ENCODE measurements around the gene SPC24.

DNA sequence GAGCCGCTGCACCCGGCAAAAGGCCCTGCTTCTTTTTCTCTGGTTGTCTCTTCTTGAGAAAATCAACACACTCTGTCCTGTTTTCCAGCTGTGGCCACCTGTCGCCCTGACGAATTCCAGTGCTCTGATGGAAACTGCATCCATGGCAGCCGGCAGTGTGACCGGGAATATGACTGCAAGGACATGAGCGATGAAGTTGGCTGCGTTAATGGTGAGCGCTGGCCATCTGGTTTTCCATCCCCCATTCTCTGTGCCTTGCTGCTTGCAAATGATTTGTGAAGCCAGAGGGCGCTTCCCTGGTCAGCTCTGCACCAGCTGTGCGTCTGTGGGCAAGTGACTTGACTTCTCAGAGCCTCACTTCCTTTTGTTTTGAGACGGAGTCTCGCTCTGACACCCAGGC, 49.1 kb downstream of the SPC24 start:
- TF ChIP-seq POLR2A (IDR thresholded peaks at IDR 0.05), result no peak
- TF ChIP-seq, protein P1, sequence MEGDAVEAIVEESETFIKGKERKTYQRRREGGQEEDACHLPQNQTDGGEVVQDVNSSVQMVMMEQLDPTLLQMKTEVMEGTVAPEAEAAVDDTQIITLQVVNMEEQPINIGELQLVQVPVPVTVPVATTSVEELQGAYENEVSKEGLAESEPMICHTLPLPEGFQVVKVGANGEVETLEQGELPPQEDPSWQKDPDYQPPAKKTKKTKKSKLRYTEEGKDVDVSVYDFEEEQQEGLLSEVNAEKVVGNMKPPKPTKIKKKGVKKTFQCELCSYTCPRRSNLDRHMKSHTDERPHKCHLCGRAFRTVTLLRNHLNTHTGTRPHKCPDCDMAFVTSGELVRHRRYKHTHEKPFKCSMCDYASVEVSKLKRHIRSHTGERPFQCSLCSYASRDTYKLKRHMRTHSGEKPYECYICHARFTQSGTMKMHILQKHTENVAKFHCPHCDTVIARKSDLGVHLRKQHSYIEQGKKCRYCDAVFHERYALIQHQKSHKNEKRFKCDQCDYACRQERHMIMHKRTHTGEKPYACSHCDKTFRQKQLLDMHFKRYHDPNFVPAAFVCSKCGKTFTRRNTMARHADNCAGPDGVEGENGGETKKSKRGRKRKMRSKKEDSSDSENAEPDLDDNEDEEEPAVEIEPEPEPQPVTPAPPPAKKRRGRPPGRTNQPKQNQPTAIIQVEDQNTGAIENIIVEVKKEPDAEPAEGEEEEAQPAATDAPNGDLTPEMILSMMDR (IDR thresholded peaks at IDR 0.05), result no peak
